Measurements from ENCODE around the gene RAB30. TPM values are rescaled to one million over a fixed set of nuclear protein-coding genes. Genes with fewer than 3 reads are reported as not detected.

The RAB30 gene
- total and polyA plus RNA-seq, 2 donors from 2014 or later: 3.1 to 15.2 TPM

- H3K4me1 ChIP-seq (ENCODE audit: control insufficient read depth in 2 of 3, insufficient read depth in 2 of 3, low read depth in 1 of 3, low read length in 3 of 3): no peaks in the 10 kb centered on the region
- no peaks in the 10 kb centered on the region for H3K9me3 ChIP-seq (ENCODE audit: control insufficient read depth in 2 of 3, insufficient read depth in 1 of 3, low read length in 3 of 3)
- no peak overlapping the region for H3K9ac ChIP-seq (ENCODE audit: low read length in 3 of 3)
- FAIRE-seq: no peak
- H3K27ac ChIP-seq (ENCODE audit: low read depth in 2 of 2, low read length in 2 of 2): no peak overlapping the region
- H3K36me3 ChIP-seq (ENCODE audit: control insufficient read depth in 2 of 3, insufficient read depth in 3 of 3, low read length in 3 of 3): no peaks in the 10 kb centered on the region
- H3K27me3 ChIP-seq (ENCODE audit: control insufficient read depth, insufficient read depth, low read length): no peaks in the 10 kb centered on the region
- intact Hi-C loops (cut with DNase I): no loop called here
- H3K4me3 ChIP-seq (ENCODE audit: low read length in 3 of 3): no peak overlapping the region
- DNase-seq: peak in 1 of 5 donors; percentile 33
- TF ChIP-seq CTCF (IDR thresholded peaks at IDR 0.05; ENCODE audit: borderline replicate concordance, extremely low read depth, insufficient read depth): no peak
Measured at GRCh38 chr11:82995235-82995634, 76.5 kb downstream of the RAB30 start.

- H3K36me3 ChIP-seq (ENCODE audit: control insufficient read depth in 2 of 3, insufficient read depth in 3 of 3, low read length in 3 of 3): no peaks in the 10 kb centered on the region
- H3K4me1 ChIP-seq (ENCODE audit: control insufficient read depth in 2 of 3, insufficient read depth in 2 of 3, low read depth in 1 of 3, low read length in 3 of 3): no peaks in the 10 kb centered on the region
- H3K27me3 ChIP-seq (ENCODE audit: control insufficient read depth, insufficient read depth, low read length): no peaks in the 10 kb centered on the region
- H3K9ac ChIP-seq (ENCODE audit: low read length in 3 of 3): no peak overlapping the region
- DNase-seq (no peak), FAIRE-seq (no peak)
- H3K27ac ChIP-seq (ENCODE audit: low read depth in 2 of 2, low read length in 2 of 2): no peak overlapping the region
- H3K9me3 ChIP-seq (ENCODE audit: control insufficient read depth in 2 of 3, insufficient read depth in 1 of 3, low read length in 3 of 3): no peaks in the 10 kb centered on the region
- no peak overlapping the region for H3K4me3 ChIP-seq (ENCODE audit: low read length in 3 of 3)
- TF ChIP-seq CTCF (IDR thresholded peaks at IDR 0.05; ENCODE audit: borderline replicate concordance, extremely low read depth, insufficient read depth): no peak
- intact Hi-C loops (cut with DNase I): no loop called here
Measured at GRCh38 chr11:82994604-82995230, 77.0 kb downstream of the RAB30 start.

GRCh38 chr11:82992223-82992622 lies 79.5 kb downstream of the RAB30 start:
- no peak overlapping the region for H3K27ac ChIP-seq (ENCODE audit: low read depth in 2 of 2, low read length in 2 of 2)
- no peak for TF ChIP-seq CTCF (IDR thresholded peaks at IDR 0.05; ENCODE audit: borderline replicate concordance, extremely low read depth, insufficient read depth)

More at GRCh38 chr11:82992223-82992622, 79.5 kb downstream of the RAB30 start:
- Histone ChIP-seq H3K4me3 (ENCODE audit: low read length in 3 of 3) (no peak overlapping the region), H3K9ac (ENCODE audit: low read length in 3 of 3) (no peak overlapping the region), H3K4me1 (ENCODE audit: control insufficient read depth in 2 of 3, insufficient read depth in 2 of 3, low read depth in 1 of 3, low read length in 3 of 3) (no peaks in the 10 kb centered on the region), H3K9me3 (ENCODE audit: control insufficient read depth in 2 of 3, insufficient read depth in 1 of 3, low read length in 3 of 3) (no peaks in the 10 kb centered on the region), H3K36me3 (ENCODE audit: control insufficient read depth in 2 of 3, insufficient read depth in 3 of 3, low read length in 3 of 3) (no peaks in the 10 kb centered on the region), H3K27me3 (ENCODE audit: control insufficient read depth, insufficient read depth, low read length) (no peaks in the 10 kb centered on the region)
- intact Hi-C loops (cut with DNase I): no loop called here
- DNase-seq (no peak), FAIRE-seq (no peak)

All from kidney (tissue), 14 donors.